ENCODE data around the gene SDF2. TPM values are rescaled to one million over a fixed set of nuclear protein-coding genes. Genes with fewer than 3 reads are reported as not detected.

SDF2 gene
- total RNA-seq, 2 experiments from 2014 or later: 30.3 to 32.0 TPM

- no peak for ATAC-seq (ENCODE audit: poor library complexity)
- Mint-ChIP-seq H3K36me3 (ENCODE audit: low read depth) (peaks cover 86% of the 10 kb centered on the region), H3K27ac (no peak overlapping the region)
Observed at GRCh38 chr17:28700278-28700677, 38.6 kb upstream of the SDF2 start.

DNA sequence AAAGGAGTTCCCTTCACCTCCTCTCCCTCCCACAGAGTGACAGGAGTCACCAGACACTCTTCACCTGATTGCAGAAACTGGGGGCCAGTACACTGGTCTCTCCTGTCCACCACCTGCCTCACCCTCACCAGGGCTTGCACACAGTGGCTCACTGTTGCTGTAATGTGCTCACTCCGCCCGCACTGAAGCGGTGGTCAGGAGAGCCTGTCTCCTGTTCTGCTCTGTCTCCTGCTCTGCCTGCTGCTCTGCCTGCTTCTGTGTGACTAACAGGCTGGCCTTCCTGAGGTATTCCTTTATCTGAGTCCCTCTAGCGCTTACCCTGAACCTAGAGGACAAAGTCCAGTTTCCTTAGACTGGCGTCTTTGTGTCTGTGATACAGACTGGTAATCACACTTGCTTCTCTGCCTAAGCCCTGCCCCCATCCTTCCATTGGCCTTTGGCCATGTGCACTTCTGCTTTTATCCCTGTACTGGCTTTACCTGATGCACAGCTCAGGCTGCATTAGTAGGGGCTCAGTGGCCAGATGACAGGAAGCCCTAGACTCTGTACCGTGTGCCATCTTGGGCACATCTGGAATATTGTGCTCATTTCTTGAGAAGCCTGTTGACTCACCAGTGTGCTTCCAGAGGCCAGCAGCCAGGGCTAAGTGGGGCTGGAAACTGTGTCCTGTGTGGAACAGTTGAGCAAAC, 36.7 kb upstream of the SDF2 start:
- no peaks in the 10 kb centered on the region for H3K4me1 ChIP-seq (ENCODE audit: insufficient read depth, low read length)
- no peak overlapping the region for H3K4me3 ChIP-seq (ENCODE audit: low read length)
- H3K27me3 ChIP-seq (ENCODE audit: control insufficient read depth in 1 of 2, insufficient read depth in 2 of 2, low read length in 2 of 2): no peaks in the 10 kb centered on the region
- H3K27ac ChIP-seq (ENCODE audit: low read depth in 1 of 2, low read length in 2 of 2): no peak overlapping the region
- CTCF ChIA-PET: interaction anchor here (0.6 kb wide), 1 partner anchor 13 kb away, joined by 3 read pairs; the partner anchor contains the start of gene PROCA1
- H3K27ac Mint-ChIP-seq: no peak overlapping the region
- DNase-seq: no peak
- POLR2A ChIA-PET: no interaction called here
- no peaks in the 10 kb centered on the region for H3K27me3 Mint-ChIP-seq
- H3K36me3 ChIP-seq (ENCODE audit: insufficient read depth, low read length): peaks cover 94% of the 10 kb centered on the region
- H3K9me3 Mint-ChIP-seq: no peaks in the 10 kb centered on the region
- no peaks in the 10 kb centered on the region for H3K4me1 Mint-ChIP-seq (ENCODE audit: low read depth)
- ATAC-seq (ENCODE audit: poor library complexity): no peak
- TF ChIP-seq, protein P1, sequence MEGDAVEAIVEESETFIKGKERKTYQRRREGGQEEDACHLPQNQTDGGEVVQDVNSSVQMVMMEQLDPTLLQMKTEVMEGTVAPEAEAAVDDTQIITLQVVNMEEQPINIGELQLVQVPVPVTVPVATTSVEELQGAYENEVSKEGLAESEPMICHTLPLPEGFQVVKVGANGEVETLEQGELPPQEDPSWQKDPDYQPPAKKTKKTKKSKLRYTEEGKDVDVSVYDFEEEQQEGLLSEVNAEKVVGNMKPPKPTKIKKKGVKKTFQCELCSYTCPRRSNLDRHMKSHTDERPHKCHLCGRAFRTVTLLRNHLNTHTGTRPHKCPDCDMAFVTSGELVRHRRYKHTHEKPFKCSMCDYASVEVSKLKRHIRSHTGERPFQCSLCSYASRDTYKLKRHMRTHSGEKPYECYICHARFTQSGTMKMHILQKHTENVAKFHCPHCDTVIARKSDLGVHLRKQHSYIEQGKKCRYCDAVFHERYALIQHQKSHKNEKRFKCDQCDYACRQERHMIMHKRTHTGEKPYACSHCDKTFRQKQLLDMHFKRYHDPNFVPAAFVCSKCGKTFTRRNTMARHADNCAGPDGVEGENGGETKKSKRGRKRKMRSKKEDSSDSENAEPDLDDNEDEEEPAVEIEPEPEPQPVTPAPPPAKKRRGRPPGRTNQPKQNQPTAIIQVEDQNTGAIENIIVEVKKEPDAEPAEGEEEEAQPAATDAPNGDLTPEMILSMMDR (IDR thresholded peaks at IDR 0.05): no peak
- peaks cover 97% of the 10 kb centered on the region for H3K36me3 Mint-ChIP-seq (ENCODE audit: low read depth)
- no peak overlapping the region for H3K4me3 Mint-ChIP-seq
- intact Hi-C loops (cut with DNase I, micrococcal nuclease): no loop called here
- no peaks in the 10 kb centered on the region for H3K9me3 ChIP-seq (ENCODE audit: control insufficient read depth in 1 of 2, insufficient read depth in 1 of 2, low read length in 2 of 2)

More at GRCh38 chr17:28700278-28700677, 38.6 kb upstream of the SDF2 start:
- no peak overlapping the region for H3K27ac ChIP-seq (ENCODE audit: low read depth in 1 of 2, low read length in 2 of 2)
- no peak overlapping the region for H3K4me3 ChIP-seq (ENCODE audit: low read length)
- no peaks in the 10 kb centered on the region for H3K9me3 ChIP-seq (ENCODE audit: control insufficient read depth in 1 of 2, insufficient read depth in 1 of 2, low read length in 2 of 2)
- H3K4me1 Mint-ChIP-seq (ENCODE audit: low read depth): no peaks in the 10 kb centered on the region
- H3K27me3 Mint-ChIP-seq: no peaks in the 10 kb centered on the region
- peaks cover 81% of the 10 kb centered on the region for H3K36me3 ChIP-seq (ENCODE audit: insufficient read depth, low read length)
- H3K9me3 Mint-ChIP-seq: no peaks in the 10 kb centered on the region
- no peaks in the 10 kb centered on the region for H3K27me3 ChIP-seq (ENCODE audit: control insufficient read depth in 1 of 2, insufficient read depth in 2 of 2, low read length in 2 of 2)
- TF ChIP-seq, protein P1 (IDR thresholded peaks at IDR 0.05): no peak
- no peak for DNase-seq
- H3K4me3 Mint-ChIP-seq: no peak overlapping the region
- POLR2A ChIA-PET: no interaction called here
- intact Hi-C loops (cut with DNase I, micrococcal nuclease): no loop called here
- no peaks in the 10 kb centered on the region for H3K4me1 ChIP-seq (ENCODE audit: insufficient read depth, low read length)
- CTCF ChIA-PET: no interaction called here

- Mint-ChIP-seq H3K9me3 (no peaks in the 10 kb centered on the region), H3K27ac (no peak overlapping the region), H3K27me3 (no peaks in the 10 kb centered on the region), H3K4me1 (ENCODE audit: low read depth) (no peaks in the 10 kb centered on the region), H3K4me3 (no peak overlapping the region), H3K36me3 (ENCODE audit: low read depth) (peaks cover 89% of the 10 kb centered on the region)
- TF ChIP-seq, protein P1 (IDR thresholded peaks at IDR 0.05): no peak
- no peak for DNase-seq
- ChIA-PET POLR2A (no interaction called here), CTCF (no interaction called here)
- Histone ChIP-seq H3K27me3 (ENCODE audit: control insufficient read depth in 1 of 2, insufficient read depth in 2 of 2, low read length in 2 of 2) (no peaks in the 10 kb centered on the region), H3K9me3 (ENCODE audit: control insufficient read depth in 1 of 2, insufficient read depth in 1 of 2, low read length in 2 of 2) (no peaks in the 10 kb centered on the region), H3K4me1 (ENCODE audit: insufficient read depth, low read length) (no peaks in the 10 kb centered on the region), H3K4me3 (ENCODE audit: low read length) (no peak overlapping the region), H3K36me3 (ENCODE audit: insufficient read depth, low read length) (peaks cover 90% of the 10 kb centered on the region), H3K27ac (ENCODE audit: low read depth in 1 of 2, low read length in 2 of 2) (no peak overlapping the region)
- ATAC-seq (ENCODE audit: poor library complexity): no peak
- intact Hi-C loops (cut with DNase I, micrococcal nuclease): no loop called here
Observed at GRCh38 chr17:28693869-28694268, 32.2 kb upstream of the SDF2 start.
